GM12873 (cell line): ENCODE data around the gene FER.

ENCODE experiments used
- TF ChIP-seq, protein P1 (sequence below): IDR thresholded peaks from 2 replicates; pipeline ENCODE4 v1.5.1; 2012; ENCODE audit warnings: low read depth, mild to moderate bottlenecking, moderate library complexity, low read length, control low read depth; ENCODE audit not compliant: insufficient read depth; ENCODE audit errors: missing control alignments

The FER gene

DNA sequence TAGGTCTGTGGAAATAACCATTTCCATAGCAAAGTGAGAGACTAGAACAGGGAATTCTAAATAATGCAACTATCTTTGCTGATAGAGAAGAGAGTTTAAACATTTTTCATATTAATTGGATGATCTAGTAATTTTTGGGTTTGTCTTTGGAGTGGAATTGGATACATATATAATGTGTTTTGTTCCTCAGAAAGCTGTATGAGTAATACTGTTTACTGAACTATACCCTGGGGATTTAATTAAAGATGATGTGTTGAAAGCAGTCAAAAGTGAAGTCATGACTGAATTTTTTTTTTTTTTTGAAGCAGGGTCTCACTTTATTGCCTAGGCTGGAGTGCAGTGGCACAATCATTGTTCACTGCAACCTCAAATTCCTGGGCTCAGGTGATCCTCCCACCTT, 17.9 kb downstream of the FER start:
- TF ChIP-seq, protein P1, sequence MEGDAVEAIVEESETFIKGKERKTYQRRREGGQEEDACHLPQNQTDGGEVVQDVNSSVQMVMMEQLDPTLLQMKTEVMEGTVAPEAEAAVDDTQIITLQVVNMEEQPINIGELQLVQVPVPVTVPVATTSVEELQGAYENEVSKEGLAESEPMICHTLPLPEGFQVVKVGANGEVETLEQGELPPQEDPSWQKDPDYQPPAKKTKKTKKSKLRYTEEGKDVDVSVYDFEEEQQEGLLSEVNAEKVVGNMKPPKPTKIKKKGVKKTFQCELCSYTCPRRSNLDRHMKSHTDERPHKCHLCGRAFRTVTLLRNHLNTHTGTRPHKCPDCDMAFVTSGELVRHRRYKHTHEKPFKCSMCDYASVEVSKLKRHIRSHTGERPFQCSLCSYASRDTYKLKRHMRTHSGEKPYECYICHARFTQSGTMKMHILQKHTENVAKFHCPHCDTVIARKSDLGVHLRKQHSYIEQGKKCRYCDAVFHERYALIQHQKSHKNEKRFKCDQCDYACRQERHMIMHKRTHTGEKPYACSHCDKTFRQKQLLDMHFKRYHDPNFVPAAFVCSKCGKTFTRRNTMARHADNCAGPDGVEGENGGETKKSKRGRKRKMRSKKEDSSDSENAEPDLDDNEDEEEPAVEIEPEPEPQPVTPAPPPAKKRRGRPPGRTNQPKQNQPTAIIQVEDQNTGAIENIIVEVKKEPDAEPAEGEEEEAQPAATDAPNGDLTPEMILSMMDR: no peak

- TF ChIP-seq, protein P1: no peak
Measured at GRCh38 chr5:108769352-108769751, 21.7 kb downstream of the FER start.

- TF ChIP-seq, protein P1: no peak
Measured at GRCh38 chr5:108772626-108773025, 24.9 kb downstream of the FER start.

- TF ChIP-seq, protein P1: no peak
Measured at GRCh38 chr5:108773330-108773729, 25.6 kb downstream of the FER start.

DNA sequence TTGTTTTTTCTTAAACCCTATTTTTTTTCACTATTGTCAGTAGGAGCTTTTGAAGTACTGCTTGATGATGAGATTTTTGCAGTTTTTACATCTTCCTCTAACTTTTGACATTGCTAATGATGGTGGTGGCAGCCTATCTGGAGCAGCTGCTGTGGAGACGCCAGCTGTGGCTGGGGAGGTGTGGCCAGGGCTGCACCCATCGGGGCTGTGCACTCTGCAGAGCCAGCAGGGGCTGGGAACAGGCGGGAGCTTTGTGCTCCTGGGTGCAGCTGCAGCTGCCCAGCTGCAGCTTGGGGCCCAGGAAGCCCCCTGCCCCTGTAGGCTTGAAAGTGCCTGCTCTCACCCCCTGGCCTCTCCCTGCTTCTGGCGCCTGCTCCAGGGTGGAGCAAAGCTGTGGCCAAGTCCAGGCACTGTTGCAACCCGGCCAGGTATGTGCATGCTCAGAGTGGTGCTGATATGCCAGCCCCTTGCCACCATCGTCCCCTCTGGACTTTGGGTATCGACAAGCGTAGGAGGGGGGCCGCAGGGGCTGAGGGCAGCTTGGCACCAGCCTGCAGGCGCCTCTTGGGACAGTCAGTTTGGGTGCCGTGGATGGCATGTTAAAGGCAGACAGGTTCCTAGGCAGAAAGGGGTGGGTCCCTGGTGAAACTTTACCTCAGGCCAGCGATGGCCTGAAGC, 39.2 kb downstream of the FER start:
- TF ChIP-seq, protein P1: no peak

GRCh38 chr5:108788142-108788541, 40.4 kb downstream of the FER start:
- TF ChIP-seq, protein P1: no peak

DNA sequence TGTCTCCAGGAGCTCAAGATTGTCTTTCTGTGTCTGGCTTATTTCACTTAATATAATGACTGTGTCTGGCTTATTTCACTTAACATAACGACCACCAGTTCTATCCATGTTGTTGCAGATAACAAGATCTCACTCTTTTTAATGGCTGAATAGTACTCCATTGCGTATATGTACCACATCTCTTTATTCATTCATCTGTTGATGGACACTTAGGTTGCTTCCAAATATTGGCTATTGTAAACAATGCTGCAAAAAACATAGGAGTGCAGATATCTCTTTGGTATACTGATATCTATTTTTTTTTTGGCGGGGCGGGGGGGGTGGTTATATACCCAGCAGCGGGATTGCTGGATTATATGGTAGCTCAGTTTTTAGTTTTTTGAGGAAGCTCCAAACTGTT, 45.5 kb downstream of the FER start:
- TF ChIP-seq, protein P1: no peak

GRCh38 chr5:108797396-108797795, 49.7 kb downstream of the FER start:
- TF ChIP-seq, protein P1: no peak
